Measurements from ENCODE around the gene SOX14.

Gene SOX14

DNA sequence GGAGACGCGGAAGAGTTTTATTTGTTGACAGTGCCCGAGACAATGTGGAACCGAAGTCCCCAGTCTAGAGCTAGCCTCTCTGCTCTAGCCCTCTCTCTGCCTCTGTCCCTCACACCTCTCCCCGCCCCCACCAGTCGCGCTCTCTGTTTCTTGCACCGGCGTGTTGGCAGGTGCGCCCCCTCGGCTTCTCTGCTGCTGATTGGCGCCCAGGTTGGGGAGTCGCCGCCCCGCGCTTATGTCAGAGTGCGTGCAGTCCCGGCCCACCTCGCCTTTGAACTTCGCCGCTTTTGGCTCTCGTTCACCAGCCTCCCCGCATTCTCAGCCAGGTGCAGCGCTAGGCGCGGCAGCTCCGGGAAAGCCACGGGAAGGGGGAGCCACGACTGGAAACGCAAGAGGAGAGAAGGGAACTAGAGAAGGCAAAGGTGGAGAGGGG, at the start of gene SOX14:
Gene SOX14 (plus strand): TSS at position 315 of the 433 bp plus-strand sequence. CDS start 470 bp downstream, outside the sequence.
- DNase-seq, result peak; percentile 22

DNA sequence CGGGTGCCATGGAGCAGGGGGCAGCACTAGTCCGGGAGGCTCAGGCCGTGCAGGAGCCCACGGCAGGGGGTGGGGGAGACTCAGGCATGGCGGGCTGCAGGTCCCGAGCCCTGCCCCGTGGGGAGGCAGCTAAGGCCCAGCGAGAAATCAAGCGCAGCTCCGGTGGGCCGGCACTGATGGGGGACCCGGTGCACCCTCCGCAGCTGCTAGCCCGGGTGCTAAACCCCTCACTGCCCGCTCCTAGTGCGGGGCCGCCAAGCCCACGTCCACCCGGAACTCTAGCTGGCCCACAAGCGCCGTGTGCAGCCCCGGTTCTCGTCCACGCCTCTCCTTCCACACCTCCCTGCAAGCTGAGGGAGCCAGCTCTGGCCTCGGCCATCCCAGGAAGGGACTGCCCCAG, 49.6 kb upstream of the SOX14 start:
- DNase-seq, result no peak

DNA sequence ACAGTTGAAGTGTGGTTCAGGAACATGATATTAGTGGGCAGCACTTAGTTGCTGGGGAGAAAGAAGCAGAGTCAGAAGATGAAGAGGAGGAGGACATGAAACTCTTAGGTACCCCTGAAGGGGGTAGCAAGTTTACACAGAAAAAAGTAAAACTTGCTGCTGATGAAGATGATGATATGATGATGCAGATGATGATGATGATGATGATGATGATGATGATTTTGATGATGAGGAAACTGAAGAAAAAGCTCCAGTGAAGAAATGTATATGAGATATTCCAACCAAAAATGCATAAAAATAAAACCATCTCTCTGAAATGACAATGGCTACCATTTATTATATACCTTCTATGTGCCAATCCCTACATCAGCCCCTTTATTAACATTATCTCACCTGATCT, 39.9 kb upstream of the SOX14 start:
- no peak for DNase-seq

DNA sequence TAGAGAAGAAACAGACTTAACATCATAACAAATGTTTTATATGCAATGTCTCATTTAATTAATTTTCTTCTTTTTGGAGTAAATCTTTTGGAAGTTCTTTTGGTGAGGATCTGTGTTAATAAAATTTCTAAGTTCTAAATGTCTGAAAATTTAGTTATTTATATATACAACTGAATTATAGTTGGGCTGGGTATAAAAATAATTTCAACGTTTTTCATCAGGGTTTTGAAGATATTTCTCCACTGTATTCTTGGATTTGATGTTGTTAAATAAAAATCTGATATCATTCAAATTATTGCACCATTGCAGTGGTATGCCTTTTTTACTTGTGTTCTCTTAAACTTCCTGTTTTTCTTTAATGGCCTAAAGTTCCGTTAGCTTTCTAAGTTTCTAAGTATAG, 26.9 kb upstream of the SOX14 start:
- DNase-seq, result no peak

DNA sequence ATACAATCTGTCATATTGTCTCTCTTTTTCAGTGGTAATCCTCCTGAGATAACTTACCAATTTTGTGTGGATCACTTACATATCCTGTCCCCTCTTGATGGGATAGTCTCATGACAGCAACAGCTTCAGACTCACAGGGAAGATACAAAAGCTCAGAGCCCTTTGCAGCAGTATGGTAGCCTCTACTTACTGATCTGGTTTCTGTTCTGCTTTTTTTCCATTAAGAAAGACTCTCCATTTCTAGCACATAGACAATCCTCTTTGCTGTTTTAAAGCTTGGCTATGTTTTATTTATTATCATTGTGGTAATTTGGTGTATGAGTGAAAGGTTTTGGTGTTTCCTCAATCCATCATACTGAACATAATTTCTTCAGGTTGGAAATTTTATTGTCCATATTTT, 25.4 kb upstream of the SOX14 start:
- no peak for DNase-seq

DNA sequence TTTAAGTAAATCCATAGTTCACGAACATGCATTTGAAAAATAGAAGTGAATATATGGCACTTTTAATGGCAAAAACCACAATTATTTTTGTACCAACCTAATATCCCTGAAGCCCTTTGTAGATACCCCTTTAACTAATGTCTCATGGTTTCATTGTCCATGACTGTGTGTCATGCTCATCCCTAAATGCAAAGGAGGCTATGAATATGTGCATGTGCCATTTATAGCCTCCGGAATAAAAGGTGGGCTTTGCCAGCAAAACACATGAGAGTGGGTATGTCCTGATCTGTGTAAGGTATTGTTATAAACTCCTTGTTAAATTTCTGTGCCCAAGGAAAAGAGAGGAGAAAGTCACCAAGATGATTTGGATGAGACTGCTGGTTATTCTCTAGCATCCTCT, 20.5 kb upstream of the SOX14 start:
- DNase-seq, result no peak

DNA sequence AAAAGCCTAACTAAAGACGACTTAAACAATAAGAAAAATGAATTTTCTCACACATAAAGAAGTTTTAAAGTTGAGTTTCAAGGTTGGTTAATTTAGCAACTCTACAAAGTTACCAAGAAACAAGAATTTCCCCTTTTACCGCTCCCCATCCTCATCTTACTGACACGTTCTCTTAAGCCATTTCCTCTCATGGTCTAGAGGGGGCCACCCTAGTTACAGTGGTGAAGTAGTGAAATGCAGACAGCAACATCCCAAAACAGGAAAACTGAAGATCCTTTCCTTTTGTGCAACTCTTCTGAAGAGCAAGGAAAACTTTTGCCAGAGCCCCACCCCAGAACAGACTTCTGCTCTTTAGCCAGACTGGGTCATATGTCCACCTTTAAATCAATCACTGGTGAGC, 17.3 kb upstream of the SOX14 start:
- no peak for DNase-seq

DNA sequence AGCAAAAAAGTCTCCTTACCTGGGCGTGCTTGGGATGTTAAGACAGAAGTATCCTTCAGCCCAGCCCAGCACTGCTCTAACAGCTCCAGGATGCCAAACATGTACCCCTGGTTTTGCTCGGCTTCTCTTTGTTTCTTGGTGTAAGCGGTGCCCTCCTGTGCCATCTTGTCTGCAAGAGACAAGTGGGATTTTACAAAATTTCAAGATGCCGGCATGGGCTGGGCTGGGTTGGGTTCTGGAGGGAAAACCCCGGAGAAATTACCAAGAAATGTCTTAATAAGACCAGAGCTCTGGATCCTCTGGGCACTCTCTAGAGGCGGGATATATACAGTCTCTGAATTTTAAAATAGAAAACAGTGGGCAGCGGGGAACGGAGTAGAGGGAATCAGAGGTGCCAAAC, 4.6 kb upstream of the SOX14 start:
- DNase-seq, result no peak

DNA sequence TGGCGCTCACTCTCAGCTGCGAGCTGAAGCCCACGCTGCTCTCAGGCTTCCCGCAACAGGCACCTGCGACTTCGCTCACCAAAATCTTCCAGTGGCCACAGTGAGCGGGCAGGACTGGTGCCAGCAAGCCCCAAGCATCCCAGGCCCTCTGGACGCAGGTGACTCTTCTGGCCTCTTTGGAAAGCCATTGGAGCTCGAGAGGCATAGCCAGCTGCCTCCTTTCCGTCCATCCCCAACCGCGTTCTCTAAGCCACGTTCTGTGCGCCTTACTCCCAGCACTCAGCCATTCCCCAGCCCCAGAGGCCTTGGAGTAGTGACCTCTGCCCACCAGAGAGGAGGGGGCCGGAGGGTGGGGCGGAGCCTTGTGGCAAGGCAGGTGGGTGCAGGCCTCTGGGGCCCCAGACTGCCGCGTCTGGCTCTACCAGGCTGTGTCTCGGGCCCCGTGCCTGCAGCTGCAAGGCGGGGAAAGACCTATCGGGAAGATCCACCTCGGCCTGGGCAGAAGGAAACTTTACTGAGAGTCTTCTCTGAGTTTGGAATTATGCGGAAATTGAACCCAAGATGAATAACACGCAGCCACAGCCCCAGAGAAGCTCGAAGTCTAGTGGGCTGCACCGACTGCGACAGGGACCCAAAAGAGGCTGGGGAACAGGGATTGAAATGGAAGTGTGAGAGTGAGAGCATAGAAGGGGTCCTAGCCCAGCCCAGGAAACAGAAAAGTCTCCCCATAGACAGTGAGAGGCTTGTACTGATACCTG, 3.6 kb upstream of the SOX14 start:
- no peak for DNase-seq

DNA sequence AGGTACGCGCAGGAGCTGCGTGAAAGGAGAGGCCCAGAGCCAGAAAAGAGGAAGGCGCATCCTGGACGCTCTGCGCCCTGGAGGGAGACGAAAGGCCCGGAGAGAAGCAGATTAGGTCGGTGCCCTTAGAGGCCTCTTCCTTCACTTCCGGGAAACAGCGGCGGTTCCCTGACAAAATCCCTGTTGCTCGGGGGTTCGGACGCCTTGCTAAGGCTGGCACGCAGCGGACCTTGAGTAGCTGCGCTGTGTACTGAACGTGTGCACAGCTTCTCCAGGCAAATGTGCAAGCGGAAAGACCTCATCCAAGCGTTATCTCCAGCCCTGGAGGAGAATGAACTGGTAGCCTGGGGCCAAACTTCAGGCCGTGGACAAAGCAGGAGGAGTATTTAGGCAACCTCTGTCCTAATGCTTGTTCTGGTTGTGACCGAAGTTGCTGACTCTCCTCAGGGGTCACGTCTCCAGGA, 3.0 kb upstream of the SOX14 start:
- no peak for DNase-seq

DNA sequence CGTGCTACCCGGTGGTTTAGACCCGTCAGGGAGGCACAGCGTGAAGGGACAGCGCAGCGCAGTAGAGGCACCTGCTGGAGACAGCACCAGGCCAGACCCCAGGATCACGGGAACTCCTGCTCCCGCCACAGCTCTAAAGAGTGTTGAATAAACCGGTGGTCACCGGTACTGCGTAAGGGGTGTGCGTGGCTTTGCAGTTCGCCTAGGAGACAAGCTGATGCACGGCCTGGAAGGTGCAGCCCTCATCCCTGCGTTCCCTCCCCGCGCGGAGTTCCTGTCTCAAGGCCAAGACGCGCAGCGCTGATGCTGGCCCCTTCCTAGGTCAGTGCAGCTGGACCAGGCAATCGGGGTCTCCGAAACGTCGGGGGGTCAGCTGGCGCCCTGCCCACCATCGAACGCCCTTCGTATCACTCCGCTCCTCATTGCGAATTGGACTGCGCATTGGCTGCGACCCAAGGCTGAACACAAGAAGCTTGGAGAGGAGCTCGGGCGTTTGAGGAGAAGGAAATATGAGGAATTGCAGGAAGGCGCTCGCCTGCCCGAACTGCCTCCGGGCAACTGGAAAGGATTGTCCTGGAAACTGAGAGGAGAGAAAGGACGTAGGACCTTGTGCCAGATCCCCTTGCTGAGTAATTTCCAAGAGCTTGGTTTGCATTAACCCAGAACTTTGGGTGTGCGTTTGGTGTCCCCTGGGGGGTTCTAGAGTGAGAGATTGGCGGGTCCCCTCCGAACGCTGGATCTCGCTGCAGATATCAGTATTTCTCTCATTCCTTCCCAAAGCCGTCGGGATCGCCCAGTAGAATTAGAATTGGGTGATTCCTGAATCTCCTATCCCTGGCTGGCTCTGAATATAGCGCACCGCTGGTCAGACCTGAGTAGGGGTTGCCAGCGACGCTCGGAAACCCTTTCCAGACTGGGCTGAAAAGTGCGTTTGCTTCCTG, 2.3 kb upstream of the SOX14 start:
- DNase-seq, result no peak

DNA sequence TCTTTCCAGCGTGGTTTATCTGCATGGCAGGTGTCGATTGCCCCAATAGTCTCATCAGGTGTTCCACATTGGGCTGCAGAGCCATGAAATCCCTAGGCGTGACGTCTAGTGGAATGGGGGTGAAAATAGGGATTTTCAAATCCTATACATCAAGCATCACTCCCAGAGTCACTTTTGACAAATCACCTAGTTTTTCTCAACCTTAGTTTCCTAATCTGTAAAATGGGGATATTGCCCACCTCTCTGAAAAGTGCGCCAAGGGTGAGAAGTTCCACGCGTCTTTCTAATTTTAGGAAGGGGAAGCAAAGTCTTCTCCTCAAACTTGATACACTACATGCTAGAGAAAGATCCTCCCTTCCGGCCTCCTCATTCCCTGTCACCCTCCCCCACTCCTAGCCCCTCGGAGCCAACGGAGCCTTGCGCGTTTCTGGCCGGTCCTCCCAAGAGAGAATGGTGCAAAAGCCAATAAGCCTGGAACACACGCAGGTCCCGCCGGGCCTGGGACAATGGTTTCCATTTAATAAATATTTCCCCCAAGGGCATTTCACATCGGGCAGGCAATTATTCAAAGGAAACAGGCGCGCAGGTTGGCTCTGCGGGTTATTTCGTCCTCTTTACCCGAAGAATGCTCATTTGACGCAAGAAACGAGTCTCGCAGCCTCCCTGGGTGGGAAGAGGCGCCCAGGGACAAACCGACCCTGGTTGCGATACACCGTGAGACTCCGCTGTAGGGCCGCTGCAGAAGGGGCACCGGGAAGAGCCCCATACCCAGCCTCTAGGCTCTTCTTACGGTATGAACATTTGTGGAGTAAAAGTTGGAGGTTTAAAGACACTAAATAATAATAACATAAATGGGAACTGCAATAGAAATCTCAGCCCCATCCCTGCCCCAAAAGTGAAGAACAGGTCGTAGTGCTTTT, 1.2 kb upstream of the SOX14 start:
- DNase-seq, result no peak

DNA sequence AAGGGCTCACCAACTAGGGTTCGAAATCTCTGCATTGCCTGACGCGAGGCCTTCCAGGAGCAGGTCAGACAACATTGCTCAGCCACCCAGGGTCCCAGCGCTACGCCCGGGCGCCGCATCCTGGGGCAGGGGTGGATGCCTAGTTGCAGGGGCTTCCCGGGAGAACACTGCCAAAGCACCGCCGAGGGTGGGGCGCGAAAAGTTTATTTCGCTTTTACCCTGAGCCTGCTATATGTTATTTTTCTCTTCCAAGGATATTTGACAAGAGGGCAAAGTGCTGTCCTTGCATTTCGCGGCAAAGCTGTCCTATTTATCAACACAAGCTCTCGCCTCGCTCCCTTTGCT, 549 bp upstream of the SOX14 start:
- no peak for DNase-seq

DNA sequence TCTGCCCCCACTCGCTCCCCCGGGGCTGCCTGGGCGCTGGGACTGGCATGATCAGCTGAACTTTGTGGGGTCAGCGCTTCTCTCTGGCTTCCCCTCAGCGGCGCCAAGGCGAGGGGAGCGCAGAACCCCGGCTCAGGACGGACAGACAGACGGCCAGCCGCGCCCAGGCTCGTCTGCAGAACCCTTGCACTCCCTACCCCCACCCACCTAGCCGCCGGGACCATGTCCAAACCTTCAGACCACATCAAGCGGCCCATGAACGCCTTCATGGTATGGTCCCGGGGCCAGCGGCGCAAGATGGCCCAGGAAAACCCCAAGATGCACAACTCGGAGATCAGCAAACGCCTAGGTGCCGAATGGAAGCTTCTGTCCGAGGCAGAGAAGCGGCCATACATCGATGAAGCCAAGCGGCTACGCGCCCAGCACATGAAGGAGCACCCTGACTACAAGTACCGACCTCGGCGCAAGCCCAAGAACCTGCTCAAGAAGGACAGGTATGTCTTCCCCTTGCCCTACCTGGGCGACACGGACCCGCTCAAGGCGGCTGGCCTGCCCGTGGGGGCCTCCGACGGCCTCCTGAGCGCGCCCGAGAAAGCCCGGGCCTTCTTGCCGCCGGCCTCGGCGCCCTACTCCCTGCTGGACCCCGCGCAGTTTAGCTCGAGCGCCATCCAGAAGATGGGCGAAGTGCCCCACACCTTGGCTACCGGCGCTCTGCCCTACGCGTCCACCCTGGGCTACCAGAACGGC, 621 bp downstream of the SOX14 start:
- DNase-seq, result no peak

DNA sequence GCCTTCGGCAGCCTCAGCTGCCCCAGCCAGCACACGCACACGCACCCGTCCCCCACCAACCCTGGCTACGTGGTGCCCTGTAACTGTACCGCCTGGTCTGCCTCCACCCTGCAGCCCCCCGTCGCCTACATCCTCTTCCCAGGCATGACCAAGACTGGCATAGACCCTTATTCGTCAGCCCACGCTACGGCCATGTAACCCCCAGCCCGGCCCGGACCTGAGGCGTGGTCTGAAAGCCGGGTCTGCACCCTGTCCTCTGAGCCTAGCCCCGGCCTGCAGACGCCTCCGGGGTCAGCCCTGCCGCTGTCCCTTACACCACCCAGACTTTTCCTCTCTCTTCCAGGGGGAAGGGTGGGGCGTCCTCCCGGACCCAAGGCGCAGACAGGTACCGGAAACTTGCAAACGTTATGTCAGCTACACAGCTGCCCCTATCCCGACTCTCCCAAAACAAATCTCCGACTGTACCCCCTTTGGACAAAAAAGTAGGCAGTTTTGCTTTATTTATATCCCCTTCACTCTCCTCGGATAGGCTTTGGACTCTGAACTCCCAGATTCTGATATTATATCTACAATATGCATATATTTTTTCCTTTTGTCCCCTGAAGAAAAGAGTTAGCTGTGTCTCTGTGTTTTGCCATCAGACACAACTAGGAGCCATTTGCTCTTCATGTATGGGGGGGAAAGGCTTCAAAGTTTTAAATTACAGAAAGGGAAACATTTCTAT, 1.4 kb downstream of the SOX14 start:
- no peak for DNase-seq

DNA sequence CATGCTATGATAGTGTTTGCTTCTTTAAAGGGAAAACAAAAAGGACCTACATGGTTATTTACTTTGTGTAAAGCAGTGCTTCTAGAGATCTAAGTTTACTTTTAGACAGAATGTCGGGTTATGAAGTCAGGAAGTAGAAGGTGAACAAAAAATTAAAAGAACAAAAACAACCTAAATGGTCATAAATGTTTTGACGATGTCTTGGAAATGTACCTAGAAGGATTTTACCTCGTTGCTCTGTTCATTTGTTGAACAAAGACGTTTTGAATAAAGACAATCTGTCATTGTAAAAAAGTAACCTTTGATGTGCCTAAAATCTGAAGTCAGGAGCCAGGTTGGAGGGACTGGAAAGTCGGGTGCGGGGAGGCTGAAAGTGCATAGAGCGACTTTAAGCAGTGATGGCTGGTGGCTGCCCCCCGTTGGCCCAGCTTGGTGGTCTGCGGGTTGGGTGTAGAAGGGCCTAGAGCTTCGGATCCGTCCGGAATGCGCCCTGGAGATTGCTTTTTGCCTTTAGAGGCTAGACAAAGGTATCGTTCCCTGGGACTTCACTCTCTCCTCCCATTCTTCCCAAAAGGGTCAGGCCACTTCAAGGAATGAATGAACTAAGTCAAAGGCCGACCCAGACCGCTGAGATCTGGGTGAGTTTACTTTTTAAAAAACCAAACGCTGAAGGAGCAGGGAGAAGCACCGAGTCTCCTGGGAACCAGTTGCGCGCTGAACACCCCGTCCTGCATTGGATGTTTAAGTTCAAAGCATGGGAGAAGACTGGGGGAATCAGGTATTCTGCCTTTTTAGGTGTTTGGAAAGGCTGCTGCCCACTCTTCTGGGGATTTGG, 2.1 kb downstream of the SOX14 start:
- no peak for DNase-seq

DNA sequence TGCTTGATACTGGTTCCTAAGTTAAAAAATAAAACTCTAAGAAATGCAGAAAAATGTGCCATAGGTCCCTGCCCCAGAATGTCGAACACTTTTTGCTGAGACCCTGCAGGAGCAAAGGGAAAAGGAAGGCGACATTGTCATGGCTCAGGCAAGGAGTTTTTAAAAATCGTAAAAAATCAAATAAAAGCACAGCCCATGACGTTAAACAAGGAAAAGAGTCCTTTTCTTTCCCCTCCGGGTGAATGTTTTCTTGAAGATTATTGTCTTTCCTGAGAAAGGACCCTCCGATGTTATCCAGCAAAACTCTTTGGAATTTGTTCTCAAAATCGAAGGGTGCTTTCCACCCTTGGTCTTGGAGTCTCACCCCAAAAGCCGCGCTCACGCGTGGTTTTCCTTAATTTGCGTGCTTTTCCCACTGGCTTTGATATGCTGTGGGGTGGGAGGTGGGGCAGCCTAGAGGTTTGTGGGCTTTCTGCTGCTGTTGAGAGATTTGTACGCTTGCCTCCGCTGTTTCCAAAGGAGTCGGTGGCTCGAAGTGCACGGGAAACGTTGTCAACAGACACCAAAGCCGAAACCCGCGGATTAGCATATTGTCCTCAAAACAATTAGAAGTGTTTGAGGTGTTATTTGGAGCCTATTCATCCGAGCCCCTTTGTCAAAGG, 2.9 kb downstream of the SOX14 start:
- no peak for DNase-seq

DNA sequence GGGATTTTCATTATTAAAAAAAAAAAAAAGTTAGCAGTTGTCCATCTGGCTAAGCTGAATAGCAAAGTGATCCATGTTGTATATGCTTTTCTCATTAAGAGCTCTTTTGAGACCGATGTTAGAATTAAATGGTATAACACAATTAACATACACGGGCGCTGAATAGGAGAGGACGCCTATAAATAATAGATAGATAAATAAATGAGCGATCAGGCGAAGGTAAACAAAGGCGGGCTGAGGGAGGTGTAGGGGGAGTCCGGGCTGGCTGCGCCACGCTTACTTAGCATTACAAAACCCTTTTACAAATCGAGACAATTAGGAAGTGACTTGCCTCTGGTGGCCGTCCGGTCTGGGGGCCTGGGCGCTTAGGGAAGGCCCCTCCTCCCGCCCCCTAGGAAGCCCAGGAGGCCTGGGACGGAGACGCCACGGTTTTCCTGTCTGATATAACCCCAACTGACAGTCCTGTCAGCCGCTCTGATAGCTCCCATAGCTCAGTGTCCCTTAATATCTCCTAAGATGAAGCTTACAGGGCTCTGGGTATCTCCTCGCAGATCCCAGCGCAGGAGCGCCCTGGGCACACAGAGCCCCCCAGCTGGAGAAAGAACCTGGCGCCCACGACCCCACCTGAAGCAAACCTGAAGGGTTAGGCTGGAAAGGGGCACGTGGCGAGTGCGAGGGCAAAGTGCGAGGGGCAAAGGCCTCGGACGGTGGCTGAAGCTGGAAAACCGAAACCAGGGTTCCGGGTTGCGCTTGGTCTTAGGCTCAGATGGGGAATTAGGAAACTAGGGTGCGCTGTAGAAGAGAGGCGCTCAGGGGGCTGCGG, 3.6 kb downstream of the SOX14 start:
- no peak for DNase-seq
